Stimulated activated CD8-positive, alpha-beta memory T cell treated with anti-CD3 and anti-CD28 coated beads, Interleukin-7, amount 100 ng/mL, for 4 hours (primary cell): ENCODE measurements around the gene TIAM1.

Experiments
- DNase-seq, 2 donors: peaks; one replicate each; pipeline ENCODE4 v3.0.0-alpha.2; 2020; ENCODE audit warnings: low read depth in 2 of 2

Gene TIAM1

GRCh38 chr21:31354604-31355443 is 10.8 kb upstream of the TIAM1 start:
- peak; percentile 70 to 87 for DNase-seq

DNA sequence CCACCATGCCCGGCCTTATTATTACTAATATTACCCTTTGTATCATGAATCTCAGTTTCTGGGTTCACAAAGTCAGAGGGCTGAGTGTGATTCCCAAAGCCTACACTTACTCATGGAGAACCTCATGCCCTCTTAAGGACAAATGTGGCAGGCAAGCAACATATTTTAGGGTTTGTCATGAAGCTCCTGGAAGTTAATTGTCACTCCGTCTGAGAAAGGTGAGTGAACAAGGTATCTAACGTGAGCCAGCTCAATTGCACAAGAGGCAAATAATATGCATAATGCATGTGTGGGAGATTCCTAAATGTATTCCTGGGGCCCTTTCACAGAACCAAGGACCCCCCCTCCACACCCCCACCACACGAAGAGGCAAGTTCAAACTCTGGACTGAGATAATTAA is 10.1 kb upstream of the TIAM1 start:
- DNase-seq, result no peak

DNA sequence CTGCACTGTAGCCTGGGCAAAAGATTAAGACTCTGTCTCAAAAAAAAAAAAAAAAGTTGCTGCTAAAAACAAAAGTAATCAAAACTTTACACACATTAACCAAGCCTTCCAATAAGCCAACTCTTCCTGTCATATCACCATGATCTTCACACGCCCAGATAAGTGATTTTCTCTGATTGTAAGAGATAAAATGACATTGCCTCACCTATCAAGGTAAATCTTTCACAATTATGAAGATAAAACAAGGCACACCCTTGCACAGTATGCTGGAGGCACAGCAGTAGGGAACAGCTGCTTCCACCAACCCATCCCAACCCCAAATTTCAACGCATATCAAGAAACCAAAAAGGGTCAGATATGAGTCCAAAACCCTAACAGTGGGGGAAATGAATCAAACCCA is 8.8 kb upstream of the TIAM1 start:
- no peak for DNase-seq

- no peak for DNase-seq
Observed at GRCh38 chr21:31351960-31352359, 7.9 kb upstream of the TIAM1 start.

DNA sequence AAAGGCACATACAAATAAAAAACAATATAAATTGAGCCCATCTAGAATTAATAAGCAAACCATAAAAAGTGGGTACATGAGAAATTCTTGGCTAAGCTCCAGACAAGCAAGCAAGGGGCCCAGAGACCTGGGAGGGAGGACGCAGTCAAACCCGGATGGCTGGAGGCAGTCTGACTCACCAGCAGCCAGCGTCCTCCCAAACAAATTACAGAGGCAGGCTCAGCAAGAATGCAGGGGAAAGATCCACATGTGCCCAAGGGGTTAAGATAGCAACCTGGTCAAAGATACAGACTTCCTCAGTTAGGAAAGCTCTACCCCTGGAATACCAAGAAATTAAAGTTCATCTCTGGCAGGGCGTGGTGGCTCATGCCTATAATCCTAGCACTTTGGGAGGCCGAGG is 7.4 kb upstream of the TIAM1 start:
- DNase-seq, result no peak

DNA sequence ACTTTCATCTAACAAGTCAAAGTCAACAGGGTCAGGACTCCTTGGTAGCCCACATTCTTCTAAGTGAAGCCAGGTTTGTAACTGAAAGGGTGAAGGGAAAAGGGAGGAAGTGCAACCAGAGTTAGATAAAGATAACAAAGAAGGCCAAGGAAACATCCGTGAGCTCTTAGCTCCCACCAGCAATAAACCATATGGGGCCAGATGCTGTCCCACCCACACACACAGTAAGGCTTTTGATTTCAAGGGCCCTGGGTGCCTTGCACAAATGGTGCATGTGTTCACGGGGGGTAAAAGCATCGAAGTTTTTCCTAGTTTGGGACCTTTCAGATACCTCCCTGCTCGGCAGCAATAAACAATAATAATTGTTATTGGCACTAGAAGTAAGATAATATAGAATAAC is 5.1 kb upstream of the TIAM1 start:
- no peak for DNase-seq

GRCh38 chr21:31348188-31348587 is 4.1 kb upstream of the TIAM1 start:
- no peak for DNase-seq

DNA sequence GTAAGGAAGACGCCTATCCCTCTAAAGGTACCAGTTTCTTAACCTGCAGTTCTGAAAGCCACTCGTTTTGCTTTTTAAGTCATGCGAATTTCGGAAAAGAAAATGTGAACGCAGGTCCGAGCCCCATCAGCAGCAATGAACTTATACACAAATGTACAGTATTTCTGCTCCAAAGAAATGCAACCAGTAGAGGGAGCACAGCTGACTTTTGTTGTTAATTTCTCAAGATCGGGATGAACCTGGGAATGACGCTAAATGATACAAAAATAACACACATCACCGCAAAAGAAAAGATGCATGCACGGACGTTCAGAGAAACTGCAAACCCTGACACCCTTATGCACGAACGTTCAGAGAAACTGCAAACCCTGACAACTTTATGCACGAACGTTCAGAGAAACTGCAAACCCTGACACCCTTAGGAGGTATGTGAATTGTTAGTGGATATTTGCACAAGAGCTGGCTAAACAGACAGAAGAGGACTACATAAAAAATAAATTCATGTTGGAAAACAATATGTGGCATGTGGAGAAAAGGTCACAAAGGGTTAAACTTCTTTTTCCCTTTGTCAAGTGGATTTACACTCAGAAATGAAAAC is 3.5 kb upstream of the TIAM1 start:
- no peak for DNase-seq

DNA sequence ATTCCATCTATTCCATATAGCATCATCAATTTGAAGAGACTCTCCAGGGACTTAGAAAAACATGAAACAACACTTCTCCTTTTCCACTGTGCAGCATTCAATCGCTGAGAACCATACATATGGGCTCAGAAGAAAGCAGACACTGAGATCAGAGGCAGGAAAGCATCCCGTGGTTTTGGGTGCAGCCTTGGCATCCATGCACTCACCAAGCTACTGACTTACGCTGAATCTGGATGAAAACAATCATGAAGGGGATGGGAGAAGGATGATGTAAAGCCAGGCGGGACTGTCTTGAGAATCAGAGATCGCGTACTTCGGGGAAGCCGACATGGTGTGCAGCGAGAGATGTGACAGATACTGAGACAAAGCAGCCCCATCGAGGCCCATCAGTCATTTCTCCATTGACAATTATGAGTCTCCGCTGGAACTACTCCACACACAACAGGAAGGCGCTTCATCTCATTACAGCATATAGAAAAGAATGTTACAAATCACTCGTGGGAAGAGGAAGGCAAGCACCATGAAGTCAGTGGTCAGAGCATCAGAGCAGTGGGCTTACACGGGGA is 2.3 kb upstream of the TIAM1 start:
- no peak for DNase-seq

DNA sequence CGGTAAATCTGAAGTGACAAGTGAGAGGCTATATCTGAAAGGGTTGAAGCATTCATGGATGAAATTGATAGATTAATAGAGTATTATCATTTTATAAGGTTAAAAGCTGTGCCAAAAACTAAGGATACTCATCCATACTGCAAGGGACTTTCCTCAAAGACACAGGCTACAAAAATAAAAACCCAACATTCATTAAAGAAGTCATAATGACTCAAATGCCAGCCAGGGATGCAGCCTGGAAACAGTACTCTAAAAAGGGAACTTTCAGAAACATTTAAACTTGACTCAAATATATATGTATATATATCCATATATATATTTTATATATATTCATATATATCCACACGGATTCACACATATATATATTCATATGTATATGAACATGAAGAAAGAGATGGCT is 1.1 kb upstream of the TIAM1 start:
- no peak for DNase-seq

DNA sequence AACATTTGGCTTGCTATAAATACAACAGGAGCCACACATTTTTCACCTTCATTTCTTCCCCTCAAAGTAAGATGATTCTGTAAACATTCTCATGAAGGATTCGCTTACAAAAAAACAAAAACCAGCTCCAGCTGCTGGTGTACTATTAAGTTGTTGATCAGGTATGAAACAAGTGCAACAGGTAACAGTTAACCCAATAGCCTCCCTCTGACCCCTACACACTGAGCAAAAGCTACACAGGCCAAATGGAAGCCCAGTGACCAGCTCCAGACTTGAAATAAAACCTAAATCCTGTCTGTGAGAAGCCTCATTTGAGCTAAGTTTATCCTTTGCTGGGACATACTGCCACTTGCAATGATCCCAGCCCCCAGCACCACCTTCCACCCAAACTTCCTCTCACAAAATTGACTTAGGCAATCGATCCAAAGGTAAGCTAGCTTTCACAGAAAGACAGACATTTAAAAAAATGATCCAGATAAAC is 991 bp downstream of the TIAM1 start:
- no peak for DNase-seq

DNA sequence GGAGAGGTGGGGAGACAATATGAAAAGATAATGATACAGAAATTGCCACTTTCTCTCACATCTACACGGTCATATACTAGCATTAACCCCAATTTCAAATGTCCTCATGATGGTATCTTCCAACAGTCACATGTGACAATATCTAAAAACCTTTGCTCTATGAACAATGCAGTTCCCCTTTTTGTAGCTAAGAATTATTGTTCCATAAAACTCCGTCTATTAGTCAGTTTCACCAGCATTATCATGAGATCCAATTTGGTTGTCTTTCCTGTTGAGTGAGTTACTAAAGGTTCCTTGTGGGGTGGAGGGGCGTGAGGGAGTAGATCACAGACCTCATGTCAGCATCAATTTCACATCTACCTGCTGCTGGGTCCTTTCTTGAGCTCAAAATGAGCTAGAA is 1.7 kb downstream of the TIAM1 start:
- DNase-seq, result no peak

DNA sequence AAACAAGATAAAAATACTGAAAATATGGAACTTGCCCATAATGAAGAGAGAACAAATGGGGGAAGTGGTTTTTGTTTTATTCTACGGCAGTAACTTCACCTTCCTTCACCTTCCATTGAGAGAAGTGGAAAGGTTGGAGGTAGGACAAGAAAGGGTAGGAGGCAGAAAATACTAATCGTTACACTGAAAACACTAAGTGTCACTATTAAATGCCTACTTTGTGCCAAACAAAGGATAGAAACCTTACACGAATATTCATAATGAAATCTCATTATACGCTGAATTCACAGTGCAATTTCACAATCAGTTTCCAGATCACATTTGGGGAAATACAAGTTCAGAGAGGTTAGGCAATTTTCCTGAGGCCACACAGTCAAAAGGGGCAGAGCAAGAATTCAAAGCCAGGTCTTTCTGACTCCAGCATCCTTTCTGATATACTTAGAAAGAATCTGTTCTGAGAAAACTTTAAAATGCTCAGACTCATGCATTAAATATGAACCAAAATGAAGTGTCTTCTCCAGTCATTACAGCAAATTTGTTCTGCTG is 3.0 kb downstream of the TIAM1 start:
- DNase-seq, result no peak

- no peak for DNase-seq
Observed at GRCh38 chr21:31340514-31340913, 3.5 kb downstream of the TIAM1 start.

GRCh38 chr21:31339721-31340120 is 4.3 kb downstream of the TIAM1 start:
- no peak for DNase-seq

- no peak for DNase-seq
Observed at GRCh38 chr21:31338908-31339368, 5.1 kb downstream of the TIAM1 start.

- no peak for DNase-seq
Observed at GRCh38 chr21:31337996-31338907, 5.8 kb downstream of the TIAM1 start.

- no peak for DNase-seq
Observed at GRCh38 chr21:31337086-31337485, 7.0 kb downstream of the TIAM1 start.

DNA sequence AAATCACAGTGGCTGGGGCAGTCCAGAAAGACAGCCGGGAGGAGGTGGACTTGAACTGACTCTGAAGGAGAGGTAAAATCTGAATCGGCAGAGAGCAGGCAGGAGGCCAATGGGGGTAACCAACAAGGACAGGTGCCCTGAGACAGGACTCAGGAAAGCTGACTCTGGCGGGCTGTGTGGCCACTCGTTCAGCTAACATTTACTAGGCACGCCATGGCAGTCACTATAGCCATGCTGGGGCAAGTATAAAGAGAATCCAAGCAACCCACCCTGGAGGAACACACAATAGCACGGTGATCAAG is 7.4 kb downstream of the TIAM1 start:
- no peak for DNase-seq

- peak; percentile 19 to 23 for DNase-seq
Observed at GRCh38 chr21:31335957-31336738, 7.9 kb downstream of the TIAM1 start.

- DNase-seq, result no peak
Observed at GRCh38 chr21:31334648-31335121, 9.4 kb downstream of the TIAM1 start.
